Colonic mucosa (tissue), 4 donors: ENCODE data around the gene DEDD2. TPM values are rescaled to one million over a fixed set of nuclear protein-coding genes. Genes with fewer than 3 reads are reported as not detected.

Experiments used
- DNase-seq: peaks from one replicate; pipeline ENCODE4 v3.0.0-alpha.2; 2020
- H3K27ac ChIP-seq: fragments of 200-600 bp; one replicate; pipeline ENCODE4 v1.8.0; 2021
- H3K27me3 ChIP-seq: fragments of 200-600 bp; one replicate; pipeline ENCODE4 v1.8.0; 2021
- H3K36me3 ChIP-seq: fragments of 200-600 bp; one replicate; pipeline ENCODE4 v1.8.0; 2021
- H3K4me1 ChIP-seq: fragments of 200-600 bp; one replicate; pipeline ENCODE4 v1.8.0; 2021; ENCODE audit warnings: mild to moderate bottlenecking
- H3K4me3 ChIP-seq: fragments of 200-600 bp; one replicate; pipeline ENCODE4 v1.8.0; 2021
- H3K9ac ChIP-seq, 2 donors: one replicate each; pipeline ENCODE4 v1.7.0; 2013; ENCODE audit warnings: control low read depth in 2 of 2, low read depth in 2 of 2, low read length in 2 of 2
- H3K9me3 ChIP-seq: fragments of 200-600 bp; one replicate; pipeline ENCODE4 v1.8.0; 2021
- intact Hi-C: fragments of 100-400 bp; cut with DNase I; formaldehyde crosslinking; loops from one replicate; pipeline ENCODE4 v1.14.1; 2022
- total RNA-seq, 2 donors: library from RNA; stranded (reverse); fragmentation: NEBNext Ultra II Directional in 1 of 2; extraction: Animal tissue kit (Norgen Biotek cat#: 25700) in 1 of 2; gene quantifications; one replicate each; pipeline ENCODE4 v1.2.1, GENCODE V29; 2021
- TF ChIP-seq, protein P1 (sequence below): fragments of 200-600 bp; IDR thresholded peaks from one replicate; pipeline ENCODE4 v1.8.0; 2022; ENCODE audit warnings: antibody characterized with exemption, mild to moderate bottlenecking
- donor health status: healthy.
- donor health status: DM: no; HTN: no; CAD: no.
- donor health status: DM: no; HTN: no; CAD: no.

The DEDD2 gene
- total RNA-seq, 2 donors from 2014 or later, result 27.0 to 33.8 TPM

DNA sequence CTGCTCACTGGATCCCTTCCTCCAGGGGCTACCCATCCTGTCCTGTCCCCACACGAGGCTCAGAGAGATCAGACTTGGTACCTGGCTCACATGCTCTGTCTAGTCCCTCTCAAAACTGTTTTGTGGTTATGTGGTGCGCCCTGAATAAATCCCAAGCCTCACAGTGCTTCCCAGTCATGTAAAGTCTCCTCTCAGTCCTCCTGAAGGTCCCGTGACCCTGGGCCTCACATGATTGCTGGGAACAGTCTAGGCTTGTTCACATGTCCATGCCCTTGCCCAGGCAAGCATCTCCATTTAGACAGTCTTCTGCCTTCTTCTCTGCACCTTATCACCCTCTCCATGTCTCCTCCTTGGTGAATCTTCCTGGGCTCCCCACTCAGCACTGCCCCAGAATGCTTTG, 49.3 kb downstream of the DEDD2 start:
- H3K4me3 ChIP-seq, result no peak overlapping the region
- H3K36me3 ChIP-seq, result no peaks in the 10 kb centered on the region
- H3K27ac ChIP-seq, result no peak overlapping the region
- no peaks in the 10 kb centered on the region for H3K27me3 ChIP-seq
- no peaks in the 10 kb centered on the region for H3K4me1 ChIP-seq
- H3K9ac ChIP-seq, result no peak overlapping the region
- TF ChIP-seq, protein P1, sequence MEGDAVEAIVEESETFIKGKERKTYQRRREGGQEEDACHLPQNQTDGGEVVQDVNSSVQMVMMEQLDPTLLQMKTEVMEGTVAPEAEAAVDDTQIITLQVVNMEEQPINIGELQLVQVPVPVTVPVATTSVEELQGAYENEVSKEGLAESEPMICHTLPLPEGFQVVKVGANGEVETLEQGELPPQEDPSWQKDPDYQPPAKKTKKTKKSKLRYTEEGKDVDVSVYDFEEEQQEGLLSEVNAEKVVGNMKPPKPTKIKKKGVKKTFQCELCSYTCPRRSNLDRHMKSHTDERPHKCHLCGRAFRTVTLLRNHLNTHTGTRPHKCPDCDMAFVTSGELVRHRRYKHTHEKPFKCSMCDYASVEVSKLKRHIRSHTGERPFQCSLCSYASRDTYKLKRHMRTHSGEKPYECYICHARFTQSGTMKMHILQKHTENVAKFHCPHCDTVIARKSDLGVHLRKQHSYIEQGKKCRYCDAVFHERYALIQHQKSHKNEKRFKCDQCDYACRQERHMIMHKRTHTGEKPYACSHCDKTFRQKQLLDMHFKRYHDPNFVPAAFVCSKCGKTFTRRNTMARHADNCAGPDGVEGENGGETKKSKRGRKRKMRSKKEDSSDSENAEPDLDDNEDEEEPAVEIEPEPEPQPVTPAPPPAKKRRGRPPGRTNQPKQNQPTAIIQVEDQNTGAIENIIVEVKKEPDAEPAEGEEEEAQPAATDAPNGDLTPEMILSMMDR, result no peak
- intact Hi-C loops, result no loop called here
- no peak for DNase-seq
- no peaks in the 10 kb centered on the region for H3K9me3 ChIP-seq

- Histone ChIP-seq H3K9me3 (no peaks in the 10 kb centered on the region), H3K9ac (no peak overlapping the region), H3K4me3 (no peak overlapping the region), H3K36me3 (no peaks in the 10 kb centered on the region), H3K27ac (no peak overlapping the region), H3K4me1 (no peaks in the 10 kb centered on the region), H3K27me3 (no peaks in the 10 kb centered on the region)
- intact Hi-C loops, result no loop called here
- TF ChIP-seq, protein P1, result no peak
- no peak for DNase-seq
These were observed 51.2 kb downstream of the DEDD2 start for GRCh38 chr19:42166316-42166715.

GRCh38 chr19:42165146-42165545, 52.3 kb downstream of the DEDD2 start:
- Histone ChIP-seq H3K4me3 (no peak overlapping the region), H3K9ac (no peak overlapping the region), H3K27ac (no peak overlapping the region), H3K4me1 (no peaks in the 10 kb centered on the region), H3K27me3 (no peaks in the 10 kb centered on the region), H3K9me3 (no peaks in the 10 kb centered on the region), H3K36me3 (no peaks in the 10 kb centered on the region)
- DNase-seq, result no peak
- TF ChIP-seq, protein P1, result no peak
- intact Hi-C loops, result no loop called here

DNA sequence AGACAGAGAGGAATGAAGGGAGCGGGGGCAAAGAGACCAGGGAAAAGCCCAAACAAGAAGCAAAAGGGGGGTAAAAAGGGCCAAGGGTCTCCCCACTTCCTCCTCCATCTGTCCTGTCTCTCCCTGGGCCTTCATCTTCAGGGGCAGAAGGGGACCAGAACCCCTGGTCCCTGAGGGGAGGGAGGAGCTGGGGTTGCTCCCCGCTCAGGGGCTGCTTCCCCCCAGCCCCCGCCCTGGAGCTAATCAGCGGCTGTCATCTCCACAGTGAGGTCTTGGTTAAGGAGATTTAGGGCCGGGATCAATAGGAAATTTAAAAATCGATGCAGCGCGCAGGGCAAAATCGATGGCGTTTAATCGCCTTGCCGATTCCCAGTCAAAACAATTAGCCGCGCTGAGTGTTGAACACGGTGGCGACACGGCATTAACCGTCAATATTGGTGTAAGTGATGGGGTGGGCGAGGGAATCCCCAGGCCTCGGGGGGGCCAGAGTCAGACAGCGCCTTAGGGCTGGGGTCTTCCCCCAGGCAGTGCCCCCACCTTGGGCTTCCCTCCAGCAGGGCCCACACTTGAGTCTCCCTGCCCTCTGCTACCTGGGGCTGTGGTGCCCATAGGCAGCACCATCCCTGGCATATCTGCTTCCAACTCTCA, 55.7 kb downstream of the DEDD2 start:
- Histone ChIP-seq H3K4me1 (no peaks in the 10 kb centered on the region), H3K9ac (no peak overlapping the region), H3K27me3 (no peaks in the 10 kb centered on the region), H3K4me3 (no peak overlapping the region), H3K36me3 (no peaks in the 10 kb centered on the region), H3K27ac (no peak overlapping the region), H3K9me3 (no peaks in the 10 kb centered on the region)
- TF ChIP-seq, protein P1, result no peak
- intact Hi-C loops, result no loop called here
- no peak for DNase-seq

DNA sequence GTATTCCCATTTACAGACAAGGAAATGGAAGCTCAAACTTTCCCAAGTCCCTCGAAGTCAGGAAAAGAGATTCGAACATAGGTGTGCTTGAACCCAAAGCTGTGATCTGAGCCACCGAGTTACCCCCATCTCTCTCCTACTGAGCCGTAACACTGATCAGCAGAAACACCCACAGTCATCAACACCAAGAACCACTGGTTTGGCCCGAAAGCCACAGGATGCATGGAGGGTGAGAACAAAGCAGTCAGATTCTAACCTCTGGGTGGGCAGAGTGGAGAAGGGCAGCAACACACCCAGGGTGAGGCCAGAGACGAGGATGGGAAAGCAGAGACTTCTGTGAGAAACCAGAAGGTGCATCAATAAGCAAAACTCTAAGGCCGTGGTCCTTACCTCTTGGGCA, 57.5 kb downstream of the DEDD2 start:
- H3K27ac ChIP-seq, result no peak overlapping the region
- no peaks in the 10 kb centered on the region for H3K4me1 ChIP-seq
- no peaks in the 10 kb centered on the region for H3K27me3 ChIP-seq
- intact Hi-C loops, result no loop called here
- H3K9me3 ChIP-seq, result no peaks in the 10 kb centered on the region
- no peaks in the 10 kb centered on the region for H3K36me3 ChIP-seq
- no peak for DNase-seq
- TF ChIP-seq, protein P1, result no peak
- H3K4me3 ChIP-seq, result no peak overlapping the region
- no peak overlapping the region for H3K9ac ChIP-seq
